GM12878 (cell line): Measurements from ENCODE around the gene MAST4. TPM values are rescaled to one million over a fixed set of nuclear protein-coding genes. Genes with fewer than 3 reads are reported as not detected.

ENCODE experiments used
- ATAC-seq: fragments of 200-7000 bp; cut with Tn5 transposase; 3 replicates; pipeline ENCODE4 v1.9.1; 2020; ENCODE audit warnings: mild to moderate bottlenecking, moderate library complexity
- BruUV-seq: library from RNA; stranded (reverse); fragments of 400-500 nt; replicated peaks from 2 replicates; lab custom pipeline; 2021; lab: Mats Ljungman, UMichigan
- CTCF ChIA-PET: fragments of 300-600 bp; sonication (Branson Sonifier 250); formaldehyde crosslinking; extraction: SDS; loops from one replicate; lab custom pipeline; 2021; ENCODE audit warnings: inconsistent platforms; lab: Yijun Ruan, JAX
- POLR2A ChIA-PET: fragments of 350-600 bp; formaldehyde crosslinking; extraction: SDS; loops from one replicate; lab custom pipeline; 2021; ENCODE audit warnings: inconsistent platforms; lab: Charles Lee
- RAD21 ChIA-PET: fragments of 300-600 bp; sonication (Branson Sonifier 250); formaldehyde crosslinking; loops from one replicate; lab custom pipeline; 2023; ENCODE audit warnings: antibody characterized with exemption; ENCODE audit not compliant: unreplicated experiment; lab: Charles Lee
- SMC1A ChIA-PET: fragments of 300-600 bp; sonication (Branson Sonifier 250); formaldehyde crosslinking; loops from one replicate; lab custom pipeline; 2023; ENCODE audit not compliant: unreplicated experiment, uncharacterized antibody; lab: Charles Lee
- DNase-seq: peaks from one replicate; pipeline ENCODE4 v3.0.0-alpha.2; 2011; ENCODE audit warnings: low read depth, low spot score
- FAIRE-seq: peaks from 3 replicates; lab custom pipeline; 2011; peaks lifted over from hg19 to GRCh38; lab: Jason Lieb, UNC
- H2AFZ ChIP-seq: 2 replicates; pipeline ENCODE4 v1.6.0; 2011; ENCODE audit warnings: low read depth, low read length, control low read depth; ENCODE audit not compliant: control insufficient read depth
- H3K27ac ChIP-seq: 2 replicates; pipeline ENCODE4 v1.5.1; 2011; ENCODE audit warnings: control low read depth; ENCODE audit not compliant: control insufficient read depth, insufficient read depth
- H3K27me3 ChIP-seq, 2 experiments: replicated peaks in 1 of 2; 2 replicates each; pipeline versions ENCODE4 v1.6.0 to v1.6.1; 2011; ENCODE audit warnings: low read length in 1 of 2; ENCODE audit not compliant: control insufficient read depth in 2 of 2, insufficient read depth in 2 of 2
- H3K36me3 ChIP-seq, 2 experiments: 2 replicates each; pipeline ENCODE4 v1.5.1; 2011; ENCODE audit warnings: low read length in 1 of 2; ENCODE audit not compliant: control insufficient read depth in 2 of 2, insufficient read depth in 2 of 2
- H3K4me1 ChIP-seq: 2 replicates; pipeline ENCODE4 v1.6.1; 2011; ENCODE audit warnings: mild to moderate bottlenecking, low read length, moderate library complexity, mixed read lengths; ENCODE audit not compliant: control insufficient read depth, insufficient read depth
- H3K4me2 ChIP-seq: 2 replicates; pipeline ENCODE4 v1.6.0; 2011; ENCODE audit warnings: control low read depth; ENCODE audit not compliant: control insufficient read depth, insufficient read depth
- H3K4me3 ChIP-seq: fragments of 200-600 bp; sonication (generic); 2 replicates; pipeline ENCODE4 v1.5.1; 2016
- H3K79me2 ChIP-seq: 2 replicates; pipeline ENCODE4 v1.6.0; 2011; ENCODE audit warnings: low read length; ENCODE audit not compliant: control insufficient read depth, insufficient read depth
- H3K9ac ChIP-seq: 2 replicates; pipeline ENCODE4 v1.8.0; 2011; ENCODE audit warnings: low read length, control low read depth, mixed read lengths; ENCODE audit not compliant: control insufficient read depth, insufficient read depth
- H3K9me3 ChIP-seq: replicated peaks from 3 replicates; pipeline ENCODE4 v1.5.1; 2011; ENCODE audit warnings: mild to moderate bottlenecking, low read length; ENCODE audit not compliant: control insufficient read depth, insufficient read depth
- H4K20me1 ChIP-seq: 2 replicates; pipeline ENCODE4 v1.6.0; 2011; ENCODE audit not compliant: control insufficient read depth, insufficient read depth
- ATF3 ChIP-seq: IDR thresholded peaks from 2 replicates; pipeline ENCODE4 v1.6.1; 2011; ENCODE audit warnings: low read depth, mild to moderate bottlenecking, low read length, moderate library complexity, borderline replicate concordance; ENCODE audit errors: extremely low read depth
- BCL11A ChIP-seq: IDR thresholded peaks from 2 replicates; pipeline ENCODE4 v1.6.1; 2011; ENCODE audit warnings: low read depth, low read length
- CBX3 ChIP-seq: fragments of 200-600 bp; sonication (generic); IDR thresholded peaks from 2 replicates; pipeline ENCODE4 v1.6.1; 2016; ENCODE audit warnings: low read depth, borderline replicate concordance
- FOS ChIP-seq: IDR thresholded peaks from 3 replicates; pipeline ENCODE4 v1.6.1; 2011; ENCODE audit warnings: borderline replicate concordance; ENCODE audit not compliant: insufficient read length; ENCODE audit errors: extremely low read depth
- HCFC1 ChIP-seq: fragments of 150-350 bp; IDR thresholded peaks from 2 replicates; pipeline ENCODE4 v1.6.1; 2014; ENCODE audit warnings: low read length
- HDAC6 ChIP-seq: fragments of 200-600 bp; sonication (generic); IDR thresholded peaks from one replicate; pipeline ENCODE4 v1.8.0; 2017; ENCODE audit warnings: antibody characterized with exemption; ENCODE audit not compliant: unreplicated experiment
- IRF5 ChIP-seq: fragments of 450-650 bp; IDR thresholded peaks from 2 replicates; pipeline ENCODE4 v1.6.1; 2017; ENCODE audit warnings: borderline replicate concordance
- KAT2A ChIP-seq: conservative IDR thresholded peaks from 2 replicates; pipeline ENCODE4 v1.6.1; 2011; ENCODE audit warnings: low read depth, low read length; ENCODE audit not compliant: control insufficient read depth
- MEF2A ChIP-seq: IDR thresholded peaks from 2 replicates; pipeline ENCODE4 v1.6.1; 2011; ENCODE audit warnings: low read depth, mild to moderate bottlenecking, low read length, moderate library complexity; ENCODE audit not compliant: insufficient read depth
- NFIC ChIP-seq: IDR thresholded peaks from 2 replicates; pipeline ENCODE4 v1.6.1; 2012; ENCODE audit warnings: low read depth, mild to moderate bottlenecking, inconsistent platforms, low read length, moderate library complexity
- NFYA ChIP-seq: IDR thresholded peaks from 2 replicates; pipeline ENCODE4 v1.6.1; 2011; ENCODE audit warnings: low read depth, mild to moderate bottlenecking, low read length, improper control_type of control experiment, borderline replicate concordance
- NFYB ChIP-seq: IDR thresholded peaks from 2 replicates; pipeline ENCODE4 v1.6.1; 2011; ENCODE audit warnings: low read depth, mild to moderate bottlenecking, low read length, improper control_type of control experiment, moderate library complexity; ENCODE audit not compliant: insufficient read depth
- SMAD5 ChIP-seq: IDR thresholded peaks from 2 replicates; pipeline ENCODE4 v1.6.1; 2016; ENCODE audit warnings: antibody characterized with exemption, low read depth
- WRNIP1 ChIP-seq: IDR thresholded peaks from 2 replicates; pipeline ENCODE4 v1.6.1; 2011; ENCODE audit warnings: low read depth, low read length, improper control_type of control experiment, borderline replicate concordance
- YY1 ChIP-seq: IDR thresholded peaks from 2 replicates; pipeline ENCODE4 v1.6.1; 2011; ENCODE audit warnings: low read depth, mild to moderate bottlenecking, low read length
- ZBTB11 ChIP-seq: fragments of 450-650 bp; formaldehyde crosslinking; IDR thresholded peaks from 2 replicates; pipeline ENCODE4 v1.5.0; 2022; ENCODE audit warnings: mild to moderate bottlenecking, missing genetic modification characterization
- WGBS: methylation state at CpG from one replicate; pipeline ENCODE4 v1.1.6; 2016; ENCODE audit warnings: low lambda C conversion rate; ENCODE audit not compliant: insufficient replicate concordance, insufficient coverage; ENCODE audit errors: missing lambda C conversion rate; 5-methylcytosine and 5-hydroxymethylcytosine counted together
- in situ Hi-C: fragments of 300-500 bp; cut with MboI; formaldehyde crosslinking; loops from 9 replicates; pipeline ENCODE4 v1.14.3; 2018; ENCODE audit warnings: mixed read lengths
- intact Hi-C: fragments of 100-400 bp; cut with micrococcal nuclease; formaldehyde crosslinking; loops from one replicate; pipeline ENCODE4 v1.14.2; 2022; ENCODE audit not compliant: unreplicated experiment
- polyA plus RNA-seq, 11 experiments: library from polyadenylated mRNA; depleted of rRNA in 4 of 11; unstranded in 6 of 11; stranded (reverse) in 5 of 11; fragments of >200 nt; fragmentation: Nextera tagmentation in 4 of 11; fragmentation: Illumina TruSeq in 1 of 11; extraction: Ambion mirVana in 4 of 11; extraction: Trizol in 1 of 11; gene quantifications; 1 replicate in 1 of 11; 2 replicates in 10 of 11; pipeline versions ENCODE4 v1.2.1 to v1.2.3, GENCODE V29; 2011 to 2016; ENCODE audit warnings: inconsistent platforms in 2 of 11, missing spikeins in 2 of 11, low read depth in 1 of 11
- total RNA-seq, 4 experiments: library from RNA; depleted of rRNA in 3 of 4; stranded (reverse); fragments of >200 nt in 3 of 4; fragmentation: Illumina TruSeq in 1 of 4; extraction: Trizol in 1 of 4; gene quantifications; 2 replicates each; pipeline versions ENCODE4 v1.2.1 to v1.2.3, GENCODE V29; 2013 to 2021

MAST4 gene
- total and polyA plus RNA-seq, 10 of the 15 experiments (the other 5 are each of a cell fraction or from before 2014, with no cell fraction given) = 0.02 to 1.6 (median 0.29) TPM; not detected in 1

GRCh38 chr5:67065696-67066095, 469.5 kb downstream of the MAST4 start:
- Histone ChIP-seq H3K4me2 (no peak overlapping the region), H3K27ac (no peak overlapping the region), H3K79me2 (no peaks in the 10 kb centered on the region), H3K4me1 (peaks cover 4% of the 10 kb centered on the region; the same call in 1 of the 2 replicates), H3K36me3 (no peaks in the 10 kb centered on the region), H4K20me1 (no peaks in the 10 kb centered on the region), H3K9ac (no peak overlapping the region), H3K9me3 (no peaks in the 10 kb centered on the region), H2AFZ (no peak overlapping the region), H3K4me3 (no peak overlapping the region), H3K27me3 (no peaks in the 10 kb centered on the region)
- ChIA-PET SMC1A (no interaction called here), POLR2A (interaction anchor here (0.5 kb wide), 1 partner anchor 1535 kb away, joined by 3 read pairs; no protein-coding TSS in a partner anchor), RAD21 (no interaction called here), CTCF (no interaction called here)
- TF ChIP-seq HCFC1 (no peak), IRF5 (no peak), FOS (no peak), CBX3 (no peak), NFYB (no peak), MEF2A (no peak), YY1 (no peak), BCL11A (no peak), SMAD5 (no peak), NFYA (no peak), ATF3 (no peak), ZBTB11 (no peak), HDAC6 (no peak), NFIC (no peak), WRNIP1 (no peak), KAT2A (no peak)
- 4% methylated on average over 1 of the region's 1 CpG for WGBS
- BruUV-seq = no TSS peak
- intact Hi-C loops (loop anchor here (10.0 kb wide), 1 partner anchor 139 kb away; no protein-coding TSS in a partner anchor), in situ Hi-C loops (no loop called here)
- no peak for ATAC-seq
- DNase-seq = no peak
- no peak for FAIRE-seq
